Mucosa of gallbladder (tissue), 1 donor: Measurements from ENCODE around the gene TPH2. TPM values are rescaled to one million over a fixed set of nuclear protein-coding genes. Genes with fewer than 3 reads are reported as not detected.

Experiments used
- DNase-seq: peaks from one replicate; pipeline ENCODE4 v3.0.0-alpha.2; 2020; ENCODE audit warnings: low spot score
- total RNA-seq: library from RNA; stranded (reverse); gene quantifications from one replicate; pipeline ENCODE4 v1.2.1, GENCODE V29; 2021
- donor health status: DM: no; HTN: no; CAD: no.

The TPH2 gene
- total RNA-seq, 1 donor from 2014 or later, result not detected

GRCh38 chr12:72033991-72034390 is 95.3 kb downstream of the TPH2 start:
- DNase-seq, result no peak

- DNase-seq, result no peak
These were observed 97.0 kb downstream of the TPH2 start for GRCh38 chr12:72035625-72036024.

- no peak for DNase-seq
These were observed 97.7 kb downstream of the TPH2 start for GRCh38 chr12:72036393-72036792.

GRCh38 chr12:72037006-72037795 is 98.6 kb downstream of the TPH2 start:
- no peak for DNase-seq

- DNase-seq, result no peak
These were observed 103.2 kb downstream of the TPH2 start for GRCh38 chr12:72041811-72042210.

- DNase-seq, result no peak
These were observed 115.0 kb downstream of the TPH2 start for GRCh38 chr12:72053604-72054003.

DNA sequence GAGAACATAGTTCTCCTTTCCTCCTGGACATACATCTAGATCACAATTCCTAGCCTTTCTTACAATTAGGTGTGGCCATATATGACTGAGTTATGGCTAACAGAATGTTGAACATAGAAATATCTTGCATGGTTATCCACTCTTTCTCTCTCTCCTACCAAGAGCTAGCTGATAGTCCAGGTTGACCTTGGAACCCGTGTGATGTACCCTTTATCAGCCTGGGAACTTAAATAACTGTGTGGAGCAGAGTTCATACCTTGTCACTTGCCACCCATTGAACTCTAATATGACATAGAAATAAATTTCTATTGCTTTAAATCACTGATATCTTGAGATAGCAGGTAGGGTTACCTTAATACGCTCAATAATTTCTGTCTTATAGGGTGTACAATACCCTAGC is 115.9 kb downstream of the TPH2 start:
- DNase-seq, result no peak

- DNase-seq, result no peak
These were observed 118.8 kb downstream of the TPH2 start for GRCh38 chr12:72057330-72057914.

GRCh38 chr12:72063073-72063472 is 124.4 kb downstream of the TPH2 start:
- DNase-seq, result no peak

DNA sequence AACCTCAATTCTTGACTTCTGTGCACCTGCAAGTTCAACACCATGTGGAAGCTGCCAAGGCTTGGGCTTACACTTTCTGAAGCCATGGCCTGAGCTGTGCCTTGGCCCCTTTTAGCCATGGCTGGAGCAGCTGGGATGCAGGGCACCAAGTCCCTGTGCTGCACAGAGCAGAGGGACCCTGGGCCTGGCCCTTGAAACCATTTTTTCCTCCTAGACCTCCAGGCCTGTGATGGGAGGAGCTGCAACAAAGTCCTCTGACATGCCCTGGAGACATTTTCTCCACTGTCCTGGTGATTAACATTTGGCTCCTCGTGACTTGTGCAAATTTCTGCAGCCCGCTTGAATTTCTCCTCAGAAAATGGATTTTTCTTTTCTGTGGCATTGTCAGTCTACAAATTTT is 132.4 kb downstream of the TPH2 start:
- no peak for DNase-seq

GRCh38 chr12:72072592-72073212 is 134.1 kb downstream of the TPH2 start:
- no peak for DNase-seq

DNA sequence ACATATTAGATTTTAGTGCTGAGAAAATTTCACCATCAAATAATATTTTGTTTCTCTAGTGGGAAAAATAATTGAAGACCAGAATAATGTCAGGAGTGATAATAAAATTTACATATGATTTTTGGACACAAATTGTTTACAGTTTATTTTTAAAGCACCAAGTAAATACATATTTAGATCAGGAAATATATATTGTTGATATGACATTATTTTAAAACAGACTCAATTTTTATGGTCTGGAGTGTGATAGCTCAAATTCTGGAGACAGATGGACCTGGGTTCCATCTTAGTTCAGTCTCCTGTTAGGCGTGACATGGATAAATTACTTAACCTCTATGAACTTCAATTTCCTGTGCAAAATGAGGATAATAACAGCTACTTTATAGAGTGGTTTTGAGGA is 135.4 kb downstream of the TPH2 start:
- DNase-seq, result no peak

- DNase-seq, result no peak
These were observed 136.3 kb downstream of the TPH2 start for GRCh38 chr12:72074956-72075355.

DNA sequence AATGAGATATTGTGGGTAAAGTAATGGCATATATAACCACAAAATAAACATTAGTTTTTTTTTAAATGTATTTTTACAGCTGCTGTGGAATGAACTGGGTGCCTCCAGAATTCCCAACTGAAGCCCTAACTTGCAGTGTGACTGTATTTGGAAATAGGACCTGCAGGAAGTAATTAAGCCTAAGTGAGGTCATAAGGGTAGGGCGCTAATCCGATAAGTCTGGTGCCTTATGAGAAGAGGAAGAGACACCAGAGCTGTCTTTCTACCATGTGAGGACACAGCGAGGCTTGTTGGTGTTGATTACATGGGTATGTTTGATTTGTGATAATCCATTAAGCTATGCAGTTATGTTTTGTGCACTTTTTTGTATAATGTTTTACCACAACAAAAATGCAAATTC is 136.8 kb downstream of the TPH2 start:
- DNase-seq, result no peak

DNA sequence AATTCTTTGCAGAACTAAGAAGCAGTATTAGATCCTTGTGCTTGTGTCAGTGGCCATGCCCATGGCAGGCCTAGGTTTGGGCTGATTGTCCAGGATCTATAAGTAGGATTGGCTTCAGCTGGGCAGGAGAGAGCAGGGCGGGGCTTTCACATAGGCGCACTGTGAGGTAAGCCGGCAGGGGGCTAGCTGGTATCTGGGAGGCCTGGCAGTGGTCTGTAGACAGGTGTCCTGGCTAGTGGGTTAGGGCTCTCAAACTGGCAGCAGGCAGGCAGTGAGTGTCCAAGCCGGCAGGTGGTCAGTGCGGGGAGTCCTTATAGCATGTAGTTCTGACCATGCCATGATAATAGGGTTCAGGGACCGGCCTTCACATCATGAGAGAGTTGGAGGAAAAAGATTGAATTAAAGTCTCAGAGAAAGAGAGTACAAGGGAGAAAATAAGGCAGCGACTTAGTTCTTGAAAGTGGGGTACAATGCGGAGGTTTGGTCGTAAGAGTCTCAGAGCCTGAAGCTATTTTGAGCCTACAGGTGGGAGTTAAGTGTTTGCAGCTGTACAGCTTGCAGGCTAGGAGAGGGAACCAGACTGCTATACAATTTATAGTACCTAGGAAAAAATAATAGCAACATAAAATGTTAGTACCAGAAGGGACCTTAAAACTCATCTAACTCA is 137.4 kb downstream of the TPH2 start:
- no peak for DNase-seq

DNA sequence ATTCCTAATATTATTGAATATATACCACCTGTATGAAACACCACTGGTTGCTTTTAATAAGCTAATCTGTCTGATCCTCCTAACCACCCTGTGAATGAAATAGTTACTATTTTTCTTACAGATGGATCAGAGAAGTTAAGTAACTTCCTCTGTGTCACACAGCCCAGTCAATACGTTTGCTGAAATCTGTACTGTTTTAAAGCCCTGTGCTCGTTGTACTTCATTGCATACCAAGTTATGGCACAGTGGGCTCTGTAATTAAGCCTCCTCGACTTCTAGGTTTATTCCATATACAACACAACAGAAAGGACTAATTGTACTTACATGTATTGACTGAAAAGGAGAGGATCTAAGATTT is 137.9 kb downstream of the TPH2 start:
- DNase-seq, result no peak

DNA sequence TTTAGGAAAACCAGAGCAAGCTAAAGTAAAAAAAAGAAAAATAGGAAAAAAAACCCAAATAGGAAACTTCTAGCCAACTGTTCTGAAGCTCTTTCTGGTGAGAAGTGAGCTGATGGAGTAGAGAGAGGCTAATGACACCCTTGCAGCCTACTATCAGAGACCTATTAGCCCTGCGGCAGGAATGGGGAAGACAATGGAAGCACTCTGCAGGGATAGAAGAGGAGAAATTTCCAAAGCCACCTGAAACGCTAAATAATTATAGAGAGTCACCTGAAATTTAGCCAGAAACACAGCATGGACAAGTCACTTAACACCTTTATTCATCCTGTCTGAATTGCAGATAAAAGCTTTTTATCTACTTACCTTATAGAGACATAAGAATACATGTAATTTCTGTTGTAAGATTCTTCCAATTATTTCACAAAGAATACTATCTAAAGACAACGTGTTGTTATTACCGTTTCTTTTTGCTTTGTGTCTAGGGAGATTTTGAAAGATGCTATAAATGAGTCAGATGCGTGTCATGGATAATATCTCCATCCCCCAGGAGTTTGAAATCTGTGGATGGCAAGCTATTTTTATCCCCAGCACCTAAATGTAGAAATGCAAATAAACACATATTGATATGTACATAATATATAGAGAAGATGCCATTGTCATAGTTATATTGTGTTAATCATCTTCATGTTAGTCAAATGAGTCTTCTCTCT is 138.6 kb downstream of the TPH2 start:
- DNase-seq, result no peak

DNA sequence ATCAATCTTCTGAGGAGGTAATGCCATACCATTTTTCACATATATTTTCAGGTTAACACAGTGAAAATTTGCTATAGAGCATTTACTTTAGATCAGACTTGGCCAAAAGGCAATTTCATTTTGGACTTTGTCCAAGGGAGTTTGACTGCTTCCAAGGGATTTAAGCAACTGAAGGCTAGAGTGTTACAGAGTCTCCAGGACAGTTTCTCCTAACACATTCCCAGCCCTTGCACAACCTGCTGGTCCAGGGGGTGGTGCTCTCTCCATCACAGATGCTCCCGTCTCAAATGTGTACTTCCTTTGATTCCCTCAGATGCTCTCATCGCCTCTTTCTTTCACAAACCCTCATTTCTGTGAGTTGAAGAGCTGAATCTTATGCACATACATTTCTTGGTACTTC is 143.1 kb downstream of the TPH2 start:
- no peak for DNase-seq
